ENCODE measurements around the gene AMZ1.
"Not testable (repeated sequence)": the region's sequence is repeated elsewhere in the genome, so short reads cannot be mapped to it uniquely, and the experiment has no call there.

Gene AMZ1

DNA sequence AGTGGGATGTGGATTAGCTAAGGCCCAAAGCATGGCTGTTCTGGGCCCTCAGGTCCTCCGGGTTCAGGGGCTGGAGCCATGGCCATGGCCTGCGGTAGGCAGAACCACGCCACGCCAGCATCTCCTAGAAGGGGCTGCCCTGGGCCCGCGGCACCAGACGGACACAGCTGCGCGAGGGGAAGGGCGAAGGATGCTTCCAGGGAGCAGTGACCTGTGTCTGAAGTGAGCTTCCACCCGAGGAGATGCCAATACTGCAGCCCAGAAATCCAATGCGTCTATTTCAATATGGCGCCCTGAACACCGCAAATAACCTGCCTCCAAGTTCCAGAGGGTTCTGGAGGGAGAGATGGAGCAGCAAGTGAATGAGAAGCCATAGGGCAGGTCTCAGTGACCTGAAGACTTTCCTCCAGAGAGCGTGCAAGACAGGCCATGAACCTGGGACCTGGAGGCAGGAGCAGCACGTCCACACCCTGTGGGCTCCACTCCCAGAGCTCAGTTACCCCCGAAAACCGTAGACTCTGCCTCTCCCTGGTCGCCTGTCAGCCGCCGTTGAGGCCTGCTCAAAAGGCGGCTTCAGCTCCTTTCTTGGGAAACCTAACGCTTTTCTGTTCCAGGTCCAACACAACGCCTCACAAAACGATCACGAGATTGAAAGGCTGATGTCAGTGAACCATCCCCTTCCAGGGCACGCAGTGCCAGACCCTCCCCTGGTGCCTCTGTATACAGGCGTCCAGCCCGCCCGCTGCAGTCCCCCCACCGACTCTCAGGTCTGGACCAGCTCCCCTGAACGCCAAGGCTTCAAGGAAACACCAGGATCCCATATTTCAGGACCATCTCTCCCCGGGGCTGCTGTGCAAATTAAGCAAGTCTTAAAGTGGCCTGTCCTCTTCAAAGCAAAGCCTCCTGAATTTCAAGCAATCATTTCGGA is 37.4 kb downstream of the AMZ1 start:
- DNase-seq (ENCODE audit: low read depth in 3 of 3, low spot score in 1 of 3) = no peak

DNA sequence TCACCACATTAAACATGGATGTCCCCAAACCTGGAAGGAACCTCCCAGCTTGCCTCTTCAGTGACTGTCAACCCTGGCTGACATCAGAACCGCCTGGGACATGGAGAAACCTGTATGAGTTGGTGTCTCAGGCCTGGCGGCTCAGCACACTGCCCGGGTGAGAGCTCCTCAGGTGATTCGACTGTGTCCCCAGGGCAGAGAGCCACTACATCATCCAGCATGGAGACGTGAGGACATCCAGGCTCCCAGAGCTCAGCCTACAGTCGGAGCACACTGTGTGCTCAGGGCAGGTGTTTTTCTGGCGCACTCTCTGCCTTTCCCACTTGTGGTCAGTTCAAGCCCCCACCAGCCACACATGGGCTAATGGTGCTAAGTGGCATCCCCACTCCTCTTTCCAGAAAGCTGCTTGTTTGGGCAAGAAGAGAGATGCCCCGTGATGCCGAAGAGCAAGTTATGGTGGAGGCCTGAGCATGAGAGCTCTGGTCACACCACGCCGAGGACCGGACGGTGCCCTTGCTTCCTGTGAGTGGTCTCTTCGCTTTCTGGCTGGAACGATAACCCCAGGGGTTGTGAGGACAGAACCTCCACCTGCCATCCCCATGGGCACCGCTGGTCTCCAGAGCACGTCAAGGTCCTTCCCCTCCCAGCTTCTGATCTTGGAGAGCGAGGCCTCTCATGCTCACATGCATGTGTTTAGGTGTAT is 38.5 kb downstream of the AMZ1 start:
- no peak for DNase-seq (ENCODE audit: low read depth in 3 of 3, low spot score in 1 of 3)

DNA sequence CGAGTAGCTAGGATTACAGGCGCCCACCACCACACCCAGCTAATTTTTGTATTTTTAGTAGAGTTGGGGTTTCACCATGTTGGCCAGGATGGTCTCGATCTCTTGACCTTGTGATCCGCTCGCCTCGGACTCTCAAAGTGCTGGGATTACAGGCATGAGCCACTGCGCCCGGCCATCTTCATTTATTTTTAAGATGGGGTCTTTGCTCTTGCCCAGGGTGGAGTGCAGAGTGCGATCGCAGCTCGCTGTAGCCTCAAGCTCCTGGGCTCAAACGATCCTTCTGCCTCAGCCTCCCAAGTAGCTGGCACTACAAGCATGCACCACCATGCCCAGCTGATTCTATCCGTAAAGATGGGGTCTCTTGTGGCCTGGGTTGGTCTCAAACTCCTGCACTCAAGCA is 39.2 kb downstream of the AMZ1 start:
- not testable (repeated sequence) for DNase-seq (ENCODE audit: low read depth in 3 of 3, low spot score in 1 of 3)

DNA sequence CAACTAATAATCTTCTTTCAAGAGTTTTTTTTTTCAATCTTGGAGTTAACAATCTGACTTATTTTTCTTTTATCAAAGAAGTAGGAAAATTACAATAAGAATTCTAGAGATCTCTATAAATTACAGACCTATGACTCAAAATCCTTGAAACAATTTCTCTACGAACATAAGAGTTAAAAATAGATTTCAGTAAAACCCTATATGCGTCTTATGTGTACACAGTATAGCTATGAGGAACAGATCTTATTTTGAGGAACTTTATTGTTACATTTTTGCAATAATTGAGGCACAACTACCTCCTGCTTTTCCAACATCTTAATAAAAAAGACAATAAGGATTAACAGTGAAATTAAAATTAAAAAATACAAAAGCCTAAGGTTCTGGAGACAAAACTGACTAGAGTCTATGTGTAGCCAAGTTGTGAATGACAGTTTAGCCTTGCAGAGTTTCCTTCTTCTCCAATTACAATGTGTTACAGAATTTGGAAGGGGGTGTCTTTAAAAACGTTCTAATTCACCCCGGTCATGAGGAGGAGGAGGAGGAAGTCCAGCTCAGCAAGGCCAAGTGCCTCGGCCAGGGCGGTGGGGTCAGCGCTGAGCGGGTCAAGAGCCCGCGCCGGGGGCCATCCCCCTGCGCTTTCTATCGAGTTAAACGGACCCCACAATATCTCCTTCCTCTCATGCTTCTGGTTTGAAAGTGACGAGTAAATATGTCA is 40.5 kb downstream of the AMZ1 start:
- no peak for DNase-seq (ENCODE audit: low read depth in 3 of 3, low spot score in 1 of 3)

DNA sequence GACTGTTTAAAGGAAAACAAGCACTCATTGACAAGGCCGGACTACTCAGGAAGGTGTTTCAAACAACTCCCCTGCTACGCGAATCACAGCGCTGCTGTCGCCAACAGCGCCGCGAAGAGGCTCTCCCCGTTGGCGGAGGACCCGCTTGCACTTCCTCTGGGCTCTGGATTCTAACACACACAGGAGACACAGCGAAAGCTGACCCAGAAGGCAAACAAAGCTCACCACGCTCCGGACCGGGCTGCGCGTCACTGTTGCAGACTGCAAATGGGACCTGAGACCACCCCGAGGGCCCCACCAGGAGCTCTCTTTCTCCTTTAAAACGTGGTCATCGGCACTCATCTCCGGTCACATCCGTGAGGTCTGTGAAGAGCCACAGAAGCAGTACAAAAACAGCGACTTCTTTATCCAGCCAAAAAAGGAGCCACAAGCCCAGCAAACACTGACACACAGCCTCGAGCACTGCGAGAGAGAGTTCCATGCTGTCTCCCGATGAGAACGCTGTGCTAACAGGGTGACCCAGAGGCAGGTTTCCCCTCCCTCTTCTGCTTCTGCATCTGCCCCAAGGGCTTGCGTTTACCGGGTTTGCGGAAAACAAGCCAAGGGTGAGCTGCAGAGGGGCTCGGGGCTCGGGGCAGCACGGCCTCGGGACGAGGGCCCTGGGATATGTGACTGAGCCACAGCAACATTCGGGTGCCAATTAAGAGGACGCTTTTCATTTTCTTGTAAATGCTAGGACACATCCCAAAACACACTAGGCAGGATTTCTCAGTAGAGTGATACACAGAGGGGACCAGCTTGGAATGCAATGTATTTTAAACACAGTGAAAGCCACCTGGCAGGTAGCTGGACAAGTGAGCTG is 41.3 kb downstream of the AMZ1 start:
- DNase-seq (ENCODE audit: low read depth in 3 of 3, low spot score in 1 of 3) = no peak

DNA sequence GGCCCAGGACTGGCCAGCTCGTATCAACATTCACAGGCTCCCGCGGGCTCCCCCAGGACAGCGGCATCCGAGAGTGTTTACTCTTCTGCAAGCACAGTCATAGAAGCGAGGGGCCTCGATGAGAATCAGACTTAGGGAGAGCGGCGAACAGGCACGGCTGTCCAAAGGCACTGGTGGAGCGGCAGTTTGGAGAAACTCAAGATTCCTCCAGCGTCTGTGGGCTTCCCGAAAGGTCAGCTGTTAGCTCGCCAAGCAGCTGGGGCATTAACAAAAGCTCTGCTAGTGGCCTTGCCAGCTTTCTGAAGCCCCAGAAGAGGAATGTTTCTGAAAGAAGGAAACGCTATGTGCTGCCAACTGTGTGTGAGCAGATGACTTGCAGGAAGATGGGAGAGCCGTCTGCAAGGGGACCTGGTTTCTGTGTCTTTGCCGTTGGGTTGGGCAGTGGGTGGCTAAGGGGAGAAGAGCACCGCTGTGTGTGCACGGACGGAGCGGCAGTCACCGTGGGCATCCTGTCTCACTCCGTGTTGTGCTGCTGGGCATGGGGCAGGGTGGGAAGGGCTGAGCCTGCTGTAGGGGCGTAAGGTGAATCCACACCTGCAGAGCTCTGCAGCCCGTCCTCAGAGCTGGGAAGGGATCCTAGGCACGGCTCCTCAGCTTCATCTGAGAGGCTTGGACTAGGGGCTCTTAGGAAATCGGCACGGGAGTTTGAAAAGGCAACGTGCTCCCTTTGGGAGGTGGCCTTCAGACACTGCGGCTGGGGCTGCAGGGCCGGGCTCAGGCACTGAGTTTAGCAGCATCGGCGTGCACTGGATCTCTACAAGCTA is 42.1 kb downstream of the AMZ1 start:
- DNase-seq (ENCODE audit: low read depth in 3 of 3, low spot score in 1 of 3) = no peak

DNA sequence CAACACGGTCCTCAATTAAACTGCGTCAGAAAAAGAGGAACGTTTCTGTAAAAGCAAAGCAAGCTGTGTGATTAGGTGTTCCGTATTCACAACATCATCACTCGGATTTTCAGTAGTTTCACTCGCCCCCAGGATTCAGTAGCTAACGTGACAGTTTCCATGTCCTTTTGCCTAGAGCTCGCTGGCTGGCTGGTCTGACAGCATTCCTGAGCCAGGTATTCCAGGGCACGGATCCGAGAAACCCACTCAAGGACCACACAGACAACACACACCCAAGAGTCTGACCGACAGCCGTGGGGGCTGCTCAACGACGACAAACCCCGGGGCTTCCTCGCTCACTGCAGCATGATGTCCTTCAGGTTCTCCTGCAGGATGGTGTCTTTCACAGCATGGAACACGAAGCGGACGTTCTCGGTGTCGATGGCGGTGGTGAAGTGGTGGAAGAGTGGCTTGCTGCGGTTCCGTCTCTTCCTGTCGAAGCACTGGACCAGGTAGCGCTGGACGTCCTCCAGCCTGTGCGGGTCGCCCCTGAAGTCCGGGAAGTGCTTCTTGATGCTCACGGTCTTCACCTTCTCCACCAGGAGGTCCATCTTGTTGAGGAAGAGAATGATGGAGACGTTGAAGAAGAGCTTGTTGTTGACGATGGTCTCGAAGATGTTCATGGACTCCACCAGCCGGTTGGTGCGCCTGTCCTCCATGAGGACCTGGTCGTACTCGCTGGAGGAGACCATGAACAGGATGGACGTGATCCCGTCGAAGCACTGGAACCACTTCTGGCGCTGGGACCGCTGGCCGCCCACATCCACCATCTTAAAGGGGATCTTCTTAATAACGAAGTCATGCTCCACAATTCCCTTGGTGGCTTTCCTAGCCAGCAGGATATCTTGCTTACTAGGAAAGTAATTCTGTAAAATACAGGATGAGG is 43.1 kb downstream of the AMZ1 start:
- DNase-seq (ENCODE audit: low read depth in 3 of 3, low spot score in 1 of 3) = no peak

DNA sequence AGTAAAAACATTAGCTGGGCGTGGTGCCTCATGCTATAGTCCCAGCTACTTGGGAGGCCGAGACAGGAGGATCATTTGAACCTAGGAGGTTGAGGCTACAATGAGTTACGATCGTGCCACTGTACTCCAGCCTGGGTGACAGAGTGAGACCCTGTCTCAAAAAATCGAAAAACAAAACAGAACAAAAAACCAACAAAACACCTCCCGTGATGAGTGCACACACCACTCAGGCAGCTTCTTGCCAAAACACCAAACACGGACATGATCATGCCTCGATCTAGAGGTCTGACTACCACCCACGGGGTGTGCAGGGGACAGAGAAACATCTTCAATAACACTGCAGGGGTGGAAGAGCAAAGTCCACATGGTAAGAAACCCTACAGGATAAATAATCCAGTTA is 44.4 kb downstream of the AMZ1 start:
- DNase-seq (ENCODE audit: low read depth in 3 of 3, low spot score in 1 of 3) = no peak

DNA sequence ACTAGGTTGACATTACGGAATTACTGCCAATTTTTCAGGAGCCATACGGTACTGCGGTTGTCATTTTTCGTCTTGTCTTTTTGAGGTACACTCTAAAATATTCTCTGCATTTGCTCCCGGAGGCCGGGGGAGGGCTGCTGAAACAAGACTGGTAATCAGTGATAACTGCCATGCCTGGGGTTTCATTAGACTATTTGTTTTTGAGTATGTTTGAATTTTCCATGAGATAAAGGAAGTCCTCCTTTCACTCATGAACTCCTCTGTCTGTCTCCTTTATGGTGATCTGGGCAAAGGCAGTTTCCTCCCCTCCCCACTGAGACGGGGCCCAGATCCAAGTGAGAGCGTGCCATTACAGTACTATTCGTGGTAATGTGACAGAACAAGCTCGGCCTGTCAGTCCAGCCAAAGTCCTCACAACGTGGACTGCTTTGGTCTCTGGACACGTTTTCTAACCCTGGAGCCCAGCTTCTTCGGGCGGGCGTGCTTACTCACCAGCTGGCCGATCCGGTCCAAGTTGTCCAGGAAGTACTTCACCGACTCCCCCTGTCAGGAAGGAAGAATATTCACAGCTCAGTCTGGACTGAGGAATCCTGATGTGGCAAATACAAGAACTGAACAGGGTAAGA is 45.1 kb downstream of the AMZ1 start:
- no peak for DNase-seq (ENCODE audit: low read depth in 3 of 3, low spot score in 1 of 3)

DNA sequence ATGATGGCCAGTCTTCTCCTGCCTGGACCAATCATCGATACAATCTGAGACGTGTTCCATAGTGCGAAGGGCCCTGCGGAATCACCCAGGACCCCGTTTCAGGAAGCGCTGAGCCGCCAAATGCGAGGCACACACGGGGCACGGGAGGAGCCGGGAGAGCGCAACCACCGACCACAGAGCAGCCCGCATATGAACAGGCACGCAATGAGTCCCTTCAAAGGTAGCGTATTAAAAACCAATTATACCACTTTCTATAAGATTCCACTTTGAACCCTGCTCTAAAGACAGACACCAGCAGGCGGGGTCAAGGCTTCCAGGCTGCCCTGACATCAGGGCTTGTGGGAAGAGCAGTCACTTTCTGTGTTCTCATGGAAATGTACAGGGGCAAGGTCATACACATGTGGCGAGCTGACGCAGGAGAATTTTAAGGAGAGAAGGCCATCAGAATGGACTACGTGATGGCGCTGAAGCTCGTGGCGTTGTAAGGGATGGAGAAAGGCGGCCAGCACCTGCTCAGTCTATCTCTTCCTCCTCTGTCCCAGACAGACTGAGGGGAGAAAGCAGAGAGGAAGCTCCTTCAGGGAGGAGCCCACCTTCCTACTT is 46.2 kb downstream of the AMZ1 start:
- DNase-seq (ENCODE audit: low read depth in 3 of 3, low spot score in 1 of 3) = no peak

DNA sequence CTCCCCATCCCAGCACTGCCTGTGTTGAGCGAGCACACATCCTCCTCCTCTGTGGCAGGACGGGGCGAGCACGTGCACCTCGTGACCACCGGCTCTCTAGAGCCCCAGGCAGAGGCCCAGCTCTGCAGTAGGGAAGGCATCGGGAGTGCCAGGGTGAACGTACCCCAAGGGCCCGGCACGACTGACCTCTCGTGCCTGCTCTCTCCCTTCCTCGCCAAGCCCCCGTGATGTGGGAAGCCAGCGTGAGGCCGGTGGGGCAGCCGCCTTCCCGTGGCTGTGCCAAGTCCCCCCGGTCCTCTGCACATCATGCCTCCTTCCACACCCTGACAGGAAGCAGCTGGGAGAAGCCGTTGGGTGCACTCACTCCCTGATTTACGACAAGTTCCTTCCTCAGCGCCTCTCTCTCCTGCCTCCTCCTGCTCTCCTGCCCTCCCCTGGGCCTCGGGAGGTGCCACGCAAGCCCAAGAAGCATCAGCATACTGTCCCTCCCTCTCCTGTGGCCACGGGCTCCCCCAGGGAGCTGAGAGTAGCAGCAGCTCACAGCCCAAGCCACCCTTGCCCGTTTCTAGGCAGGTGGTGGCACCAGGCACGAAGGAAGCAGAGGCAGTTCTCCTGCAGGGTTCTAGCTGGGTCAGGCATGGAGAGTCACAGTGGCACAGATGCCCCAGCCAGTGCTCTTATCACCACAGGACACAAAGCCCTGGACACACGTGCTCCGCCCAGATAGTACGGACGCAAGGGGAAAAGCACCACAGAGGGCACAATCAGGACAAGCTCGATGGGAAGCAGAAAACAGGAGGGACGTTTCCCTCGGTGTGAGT is 47.0 kb downstream of the AMZ1 start:
- no peak for DNase-seq (ENCODE audit: low read depth in 3 of 3, low spot score in 1 of 3)

DNA sequence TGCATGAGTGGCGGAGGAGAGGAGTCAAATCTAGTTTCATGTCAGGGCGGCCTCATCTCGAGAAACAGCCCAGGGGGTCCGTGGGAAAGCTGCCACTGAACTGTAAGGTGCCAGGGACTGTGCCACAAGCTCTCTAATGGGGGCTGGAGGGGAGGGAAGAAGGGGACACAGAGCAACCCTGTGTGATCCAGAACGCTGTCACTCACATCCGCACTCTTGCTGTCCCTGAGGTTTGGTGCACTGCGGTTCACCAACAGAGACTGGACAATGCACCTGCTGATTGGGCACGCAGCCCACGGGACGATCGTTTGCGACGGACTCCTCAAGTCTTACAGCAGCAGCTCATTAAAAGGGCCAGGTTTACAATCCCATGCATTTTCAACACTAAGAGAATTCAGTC is 47.7 kb downstream of the AMZ1 start:
- no peak for DNase-seq (ENCODE audit: low read depth in 3 of 3, low spot score in 1 of 3)

DNA sequence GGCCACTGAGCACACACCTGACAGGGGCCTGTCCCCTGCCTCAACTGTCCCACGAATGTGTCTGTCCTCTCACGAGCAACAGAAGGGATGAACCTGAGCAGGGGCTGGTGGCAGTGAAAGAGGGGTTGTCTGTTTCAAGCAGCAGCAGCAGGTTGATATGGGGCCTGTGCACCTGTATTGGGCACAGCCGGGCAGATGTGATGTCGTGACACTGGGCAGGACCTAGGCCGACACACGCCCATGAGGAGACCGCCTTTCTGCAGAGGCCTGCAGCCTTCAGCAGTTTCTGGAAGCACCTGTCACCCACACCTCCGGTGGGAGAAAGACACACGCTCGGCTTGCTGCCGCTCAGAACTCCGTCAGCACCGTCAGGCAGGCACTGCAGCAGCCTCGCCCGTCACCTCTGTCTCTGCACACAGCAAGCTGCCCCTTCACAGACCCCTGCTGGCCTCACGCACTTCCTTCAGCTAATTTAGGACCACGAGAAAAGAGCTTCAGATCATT is 48.5 kb downstream of the AMZ1 start:
- no peak for DNase-seq (ENCODE audit: low read depth in 3 of 3, low spot score in 1 of 3)

DNA sequence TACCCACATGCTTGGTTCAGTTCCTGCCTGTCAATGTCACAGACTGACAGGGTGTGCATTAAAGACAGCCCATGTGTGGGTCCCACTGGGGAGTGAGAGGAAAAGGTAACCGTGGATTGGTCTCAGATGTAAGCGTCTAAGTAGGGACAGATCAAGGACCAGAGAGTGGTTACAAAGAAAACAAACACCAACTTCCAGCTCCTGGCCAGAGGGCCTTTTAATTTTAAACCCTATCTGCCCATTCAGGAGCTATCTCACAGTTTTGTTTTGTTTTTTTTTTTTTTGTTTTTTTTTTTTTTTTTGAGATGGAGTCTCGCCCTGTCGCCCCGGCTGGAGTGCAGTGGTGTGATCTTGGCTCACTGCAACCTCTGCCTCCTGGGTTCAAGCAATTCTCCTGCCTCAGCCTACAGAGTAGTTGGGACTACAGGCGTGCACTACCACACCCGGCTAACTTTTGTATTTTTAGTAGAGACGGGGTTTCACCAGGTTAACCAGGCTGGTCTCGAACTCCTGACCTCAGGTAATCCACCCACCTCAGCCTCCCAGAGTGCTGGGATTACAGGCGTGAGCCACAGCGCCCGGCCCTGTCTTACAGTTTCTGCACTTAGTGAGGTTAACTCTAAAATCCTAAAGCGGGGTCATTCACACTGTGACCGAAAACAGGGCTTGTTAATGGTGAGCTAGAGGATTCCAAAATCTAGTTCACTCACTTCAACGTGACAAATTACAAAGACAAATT is 49.2 kb downstream of the AMZ1 start:
- DNase-seq (ENCODE audit: low read depth in 3 of 3, low spot score in 1 of 3) = not testable (repeated sequence)

DNA sequence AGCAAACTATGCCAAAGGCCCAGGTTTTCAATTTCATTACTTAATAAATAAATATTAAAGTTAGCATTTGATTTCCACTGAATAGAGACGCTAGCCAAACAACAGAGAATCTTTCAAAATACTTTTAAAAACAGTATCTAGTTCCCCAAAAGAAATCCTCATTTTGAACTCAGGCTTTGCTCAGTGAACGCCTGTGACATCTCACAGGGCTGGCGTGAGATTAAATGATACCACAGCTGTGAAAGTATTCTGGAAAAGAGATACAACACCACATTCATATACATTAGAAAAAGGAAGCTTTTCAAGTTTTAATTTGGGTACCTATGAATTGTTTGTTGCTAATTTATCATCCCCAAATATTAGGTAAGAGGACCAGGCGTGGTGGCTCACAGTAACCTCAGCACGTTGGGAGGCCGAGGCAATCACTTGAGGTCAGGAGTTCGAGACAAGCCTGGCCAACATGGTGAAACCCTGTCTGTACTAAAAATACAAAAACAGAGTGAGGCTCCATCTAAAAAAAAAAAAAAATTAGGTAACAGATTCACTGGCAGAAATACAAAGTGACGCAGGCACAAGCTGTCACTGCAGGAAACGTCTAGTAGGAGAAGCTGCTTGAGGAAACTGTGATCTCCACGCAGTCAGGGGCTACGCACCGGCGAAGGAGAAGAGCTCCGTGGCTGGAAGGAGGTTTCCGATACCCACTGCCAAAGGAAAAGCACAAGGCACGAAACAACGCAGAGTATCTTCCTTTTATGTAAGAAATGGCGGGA is 50.0 kb downstream of the AMZ1 start:
- no peak for DNase-seq (ENCODE audit: low read depth in 3 of 3, low spot score in 1 of 3)
